Neuronal stem cell (in vitro differentiated cells): Measurements from ENCODE around the gene TMBIM4.

Source experiments
- DNase-seq: peaks from one replicate; pipeline ENCODE4 v3.0.0-alpha.2; 2013; ENCODE audit warnings: low spot score
- H2AFZ ChIP-seq: one replicate; pipeline ENCODE4 v1.6.1; 2013; ENCODE audit warnings: mild to moderate bottlenecking, low read length, inconsistent platforms
- H2AK5ac ChIP-seq: 2 replicates; pipeline ENCODE4 v1.6.1; 2013; ENCODE audit warnings: low read depth, mild to moderate bottlenecking, inconsistent platforms, low read length, moderate library complexity, mixed read lengths
- H2BK120ac ChIP-seq: 2 replicates; pipeline ENCODE4 v1.6.1; 2013; ENCODE audit warnings: low read depth, mild to moderate bottlenecking, inconsistent platforms, low read length, moderate library complexity, mixed read lengths
- H2BK12ac ChIP-seq: one replicate; pipeline ENCODE4 v1.6.1; 2013; ENCODE audit warnings: low read length, inconsistent platforms
- H2BK15ac ChIP-seq: 2 replicates; pipeline ENCODE4 v1.6.1; 2013; ENCODE audit warnings: mild to moderate bottlenecking, low read length, inconsistent platforms, mixed read lengths
- H2BK5ac ChIP-seq: one replicate; pipeline ENCODE4 v1.6.1; 2013; ENCODE audit warnings: inconsistent platforms, mild to moderate bottlenecking, low read length, moderate library complexity
- H3K14ac ChIP-seq: one replicate; pipeline ENCODE4 v1.6.1; 2013; ENCODE audit warnings: low read length, inconsistent platforms
- H3K18ac ChIP-seq: 2 replicates; pipeline ENCODE4 v1.6.1; 2013; ENCODE audit warnings: low read length, inconsistent platforms
- H3K23ac ChIP-seq: 2 replicates; pipeline ENCODE4 v1.6.1; 2013; ENCODE audit warnings: low read depth, mild to moderate bottlenecking, mixed read lengths, low read length, inconsistent platforms; ENCODE audit not compliant: poor library complexity
- H3K27ac ChIP-seq: replicated peaks from 3 replicates; pipeline ENCODE4 v1.5.1; 2013; ENCODE audit warnings: low read length, inconsistent platforms
- H3K27me3 ChIP-seq, 3 experiments: 2 replicates each; pipeline ENCODE4 v1.6.1; 2013; ENCODE audit warnings: low read length in 3 of 3, mild to moderate bottlenecking in 2 of 3, inconsistent platforms in 1 of 3, low read depth in 1 of 3, mixed read lengths in 1 of 3, moderate library complexity in 1 of 3; ENCODE audit not compliant: control insufficient read depth in 3 of 3, insufficient read depth in 3 of 3
- H3K36me3 ChIP-seq, 2 donors: replicated peaks in 1 of 2; 2 replicates each; pipeline ENCODE4 v1.6.1; 2013; ENCODE audit warnings: low read length in 2 of 2; ENCODE audit not compliant: control insufficient read depth in 2 of 2, insufficient read depth in 2 of 2
- H3K4ac ChIP-seq: 2 replicates; pipeline ENCODE4 v1.6.1; 2013; ENCODE audit warnings: inconsistent platforms, mild to moderate bottlenecking, low read length, moderate library complexity
- H3K4me1 ChIP-seq, 2 donors: 1 replicate in 1 of 2; 2 replicates in 1 of 2; pipeline ENCODE4 v1.6.1; 2013; ENCODE audit warnings: low read length in 2 of 2, low read depth in 1 of 2; ENCODE audit not compliant: control insufficient read depth in 2 of 2, insufficient read depth in 1 of 2
- H3K4me2 ChIP-seq: one replicate; pipeline ENCODE4 v1.6.1; 2013; ENCODE audit warnings: mild to moderate bottlenecking, low read length, inconsistent platforms; ENCODE audit not compliant: insufficient read depth, poor library complexity, severe bottlenecking
- H3K4me3 ChIP-seq, 2 donors: 2 replicates each; pipeline ENCODE4 v1.5.1; 2013; ENCODE audit warnings: low read length in 2 of 2, mild to moderate bottlenecking in 2 of 2, inconsistent platforms in 1 of 2, moderate library complexity in 1 of 2
- H3K79me1 ChIP-seq: one replicate; pipeline ENCODE4 v1.6.1; 2013; ENCODE audit warnings: low read depth, mild to moderate bottlenecking, inconsistent platforms, low read length, moderate library complexity
- H3K9ac ChIP-seq: one replicate; pipeline ENCODE4 v1.6.1; 2013; ENCODE audit warnings: mild to moderate bottlenecking, low read depth, low read length, inconsistent platforms; ENCODE audit not compliant: poor library complexity
- H3K9me3 ChIP-seq, 2 donors: replicated peaks in 1 of 2; 2 replicates each; pipeline versions ENCODE3 to v1.6.1; 2013; ENCODE audit warnings: low read length in 2 of 2, mild to moderate bottlenecking in 2 of 2, inconsistent platforms in 1 of 2, low read depth in 1 of 2, mixed read lengths in 1 of 2, moderate library complexity in 1 of 2; ENCODE audit not compliant: control insufficient read depth in 2 of 2, insufficient read depth in 1 of 2
- H4K8ac ChIP-seq: one replicate; pipeline ENCODE4 v1.6.1; 2013; ENCODE audit warnings: low read depth, mild to moderate bottlenecking, inconsistent platforms, low read length, moderate library complexity
- H4K91ac ChIP-seq: one replicate; pipeline ENCODE4 v1.6.1; 2013; ENCODE audit warnings: low read length, low read depth, mild to moderate bottlenecking, inconsistent platforms; ENCODE audit not compliant: poor library complexity
- WGBS, 2 donors: extraction: QIAGEN DNeasy Blood & Tissue Kit; methylation state at CpG; one replicate each; pipeline ENCODE4 v1.1.7; 2013; ENCODE audit warnings: missing lambda C conversion rate in 2 of 2, mixed read lengths in 1 of 2; ENCODE audit not compliant: insufficient read length in 2 of 2, insufficient replicate concordance in 1 of 2; ENCODE audit errors: extremely low coverage in 2 of 2; 5-methylcytosine and 5-hydroxymethylcytosine counted together

The TMBIM4 gene

DNA sequence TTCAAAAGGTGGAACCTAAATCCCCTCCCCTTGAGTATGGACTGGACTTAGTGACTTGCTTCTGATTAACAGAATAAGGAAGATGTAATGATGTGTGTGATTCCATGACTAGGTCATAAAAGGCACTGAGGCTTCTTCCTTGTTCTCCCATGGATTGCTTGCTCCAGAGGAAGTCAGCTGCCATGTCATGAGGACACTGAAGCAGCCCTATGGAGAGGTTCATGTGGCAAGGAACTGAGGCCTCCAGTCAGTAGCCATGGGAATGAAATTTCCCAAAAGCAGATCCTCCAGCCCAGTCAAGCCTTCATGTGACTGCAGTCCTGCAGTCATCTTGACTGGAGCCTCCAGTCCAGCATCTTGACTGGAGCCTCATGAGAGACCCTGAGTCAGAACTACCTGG is 10.7 kb downstream of the TMBIM4 start:
- Histone ChIP-seq H3K4me1 (no peaks in the 10 kb centered on the region), H3K14ac (no peak overlapping the region), H2BK12ac (no peak overlapping the region), H3K27ac (no peak overlapping the region), H2AFZ (no peak overlapping the region), H4K91ac (no peak overlapping the region), H3K23ac (no peak overlapping the region), H3K4me2 (no peak overlapping the region), H3K18ac (no peak overlapping the region), H2BK5ac (no peak overlapping the region), H3K79me1 (no peaks in the 10 kb centered on the region), H3K36me3 (peaks cover 0 to 3% of the 10 kb centered on the region in 2 donors), H2BK15ac (no peak overlapping the region), H3K9me3 (peaks cover under 1 to 2% of the 10 kb centered on the region in 2 donors), H3K4ac (no peak overlapping the region), H2BK120ac (no peak overlapping the region), H3K4me3 (no peak overlapping the region), H2AK5ac (no peak overlapping the region), H3K9ac (no peak overlapping the region), H3K27me3 (no peaks in the 10 kb centered on the region), H4K8ac (no peak overlapping the region)
- no peak for DNase-seq

DNA sequence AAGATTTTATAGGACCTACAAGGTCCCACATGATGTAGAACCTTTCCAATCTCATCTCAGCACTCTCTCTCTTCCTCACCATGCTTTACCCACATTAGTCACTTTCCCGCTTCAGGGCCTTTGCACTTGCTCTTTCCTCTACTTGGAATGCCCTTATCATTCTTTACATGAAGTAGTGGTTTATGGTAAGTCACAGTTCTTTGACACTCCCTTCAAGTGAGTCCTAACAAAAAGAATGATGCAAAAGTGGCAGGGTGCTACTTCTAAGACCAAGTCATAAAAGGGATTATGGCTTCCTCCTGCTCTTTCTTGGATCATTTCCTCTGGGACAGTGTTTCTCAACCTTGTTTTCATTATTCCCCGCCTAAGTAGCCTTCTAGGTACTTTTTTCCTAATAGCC is 13.1 kb downstream of the TMBIM4 start:
- no peak overlapping the region for H3K4ac ChIP-seq
- no peaks in the 10 kb centered on the region for H3K27me3 ChIP-seq
- no peak for DNase-seq
- peaks cover 0 to 3% of the 10 kb centered on the region in 2 donors for H3K36me3 ChIP-seq
- no peak overlapping the region for H2BK5ac ChIP-seq
- H2AFZ ChIP-seq: no peak overlapping the region
- no peak overlapping the region for H4K8ac ChIP-seq
- no peaks in the 10 kb centered on the region for H3K79me1 ChIP-seq
- WGBS, 2 donors: no CpG with 5 or more reads among the region's 2 CpGs
- no peaks in the 10 kb centered on the region for H3K4me1 ChIP-seq
- no peak overlapping the region for H3K9ac ChIP-seq
- no peak overlapping the region for H3K14ac ChIP-seq
- no peak overlapping the region for H3K4me3 ChIP-seq
- no peak overlapping the region for H3K23ac ChIP-seq
- H2BK120ac ChIP-seq: no peak overlapping the region
- no peak overlapping the region for H2BK12ac ChIP-seq
- no peak overlapping the region for H3K27ac ChIP-seq
- H3K18ac ChIP-seq: no peak overlapping the region
- no peak overlapping the region for H3K4me2 ChIP-seq
- H2BK15ac ChIP-seq: no peak overlapping the region
- H3K9me3 ChIP-seq: peaks cover 0 to 2% of the 10 kb centered on the region in 2 donors
- no peak overlapping the region for H4K91ac ChIP-seq
- H2AK5ac ChIP-seq: no peak overlapping the region

DNA sequence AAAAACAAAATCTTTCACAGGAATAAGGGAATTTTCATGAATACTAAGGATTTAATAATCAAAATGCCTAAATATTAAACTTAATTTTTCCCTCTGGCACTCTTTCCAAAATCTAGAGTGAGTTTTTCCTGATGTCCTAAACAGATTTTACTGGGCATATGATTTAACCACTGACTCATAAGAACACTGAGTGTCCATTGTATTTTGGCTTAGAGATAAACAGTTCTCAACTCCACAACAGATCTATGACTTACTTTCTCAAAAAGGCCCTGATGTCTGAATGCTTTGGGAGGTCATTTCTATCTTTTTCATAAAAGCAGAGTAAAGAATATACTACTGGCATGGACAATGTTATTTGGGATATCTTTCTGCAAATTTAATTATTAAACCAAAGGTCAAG is 15.0 kb downstream of the TMBIM4 start:
- H3K14ac ChIP-seq: no peak overlapping the region
- H2AK5ac ChIP-seq: no peak overlapping the region
- H3K4me3 ChIP-seq: no peak overlapping the region
- H3K9me3 ChIP-seq: peaks cover 0 to 2% of the 10 kb centered on the region in 2 donors
- H3K27ac ChIP-seq: no peak overlapping the region
- H3K4ac ChIP-seq: no peak overlapping the region
- no peak overlapping the region for H2BK5ac ChIP-seq
- peaks cover 0 to under 1% of the 10 kb centered on the region in 2 donors for H3K36me3 ChIP-seq
- no peak overlapping the region for H2AFZ ChIP-seq
- H3K79me1 ChIP-seq: no peaks in the 10 kb centered on the region
- no peak for DNase-seq
- no peak overlapping the region for H2BK120ac ChIP-seq
- no peak overlapping the region for H4K91ac ChIP-seq
- no peak overlapping the region for H2BK12ac ChIP-seq
- no peaks in the 10 kb centered on the region for H3K4me1 ChIP-seq
- no peak overlapping the region for H2BK15ac ChIP-seq
- H3K9ac ChIP-seq: no peak overlapping the region
- no peak overlapping the region for H4K8ac ChIP-seq
- no peaks in the 10 kb centered on the region for H3K27me3 ChIP-seq
- H3K23ac ChIP-seq: no peak overlapping the region
- no peak overlapping the region for H3K18ac ChIP-seq
- no peak overlapping the region for H3K4me2 ChIP-seq

DNA sequence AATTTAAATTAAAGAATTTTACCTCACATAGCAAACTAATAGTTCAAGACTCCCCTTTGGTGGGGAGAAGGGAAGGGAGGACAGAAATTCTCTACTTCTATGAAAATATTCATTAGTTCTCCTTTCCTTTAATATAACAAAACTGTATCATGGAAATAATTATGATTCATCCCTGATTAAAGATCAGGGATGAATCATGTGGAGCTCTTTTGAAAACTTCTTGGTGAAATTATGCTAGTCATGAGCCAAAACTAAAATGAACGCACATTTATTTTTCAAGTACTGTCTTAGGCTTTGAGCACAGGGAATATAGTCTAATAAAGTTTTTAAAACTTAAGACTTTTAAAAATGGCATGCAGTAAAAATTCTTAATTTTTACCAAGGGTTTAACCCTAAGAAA is 17.1 kb downstream of the TMBIM4 start:
- H4K91ac ChIP-seq: no peak overlapping the region
- H2AK5ac ChIP-seq: no peak overlapping the region
- H3K4ac ChIP-seq: no peak overlapping the region
- no peak overlapping the region for H2BK15ac ChIP-seq
- no peak overlapping the region for H3K4me3 ChIP-seq
- no peaks in the 10 kb centered on the region for H3K79me1 ChIP-seq
- H3K36me3 ChIP-seq: no peaks in the 10 kb centered on the region
- H2BK120ac ChIP-seq: no peak overlapping the region
- H3K23ac ChIP-seq: no peak overlapping the region
- no peak overlapping the region for H3K14ac ChIP-seq
- H2BK5ac ChIP-seq: no peak overlapping the region
- WGBS, 2 donors: no CpG with 5 or more reads among the region's 1 CpG
- no peak overlapping the region for H2BK12ac ChIP-seq
- DNase-seq: no peak
- no peaks in the 10 kb centered on the region for H3K27me3 ChIP-seq
- no peaks in the 10 kb centered on the region for H3K9me3 ChIP-seq
- H3K18ac ChIP-seq: no peak overlapping the region
- H4K8ac ChIP-seq: no peak overlapping the region
- H2AFZ ChIP-seq: no peak overlapping the region
- H3K27ac ChIP-seq: no peak overlapping the region
- H3K4me1 ChIP-seq: no peaks in the 10 kb centered on the region
- no peak overlapping the region for H3K4me2 ChIP-seq
- no peak overlapping the region for H3K9ac ChIP-seq
